ENCODE data around the gene PTCH1.

PTCH1 gene

GRCh38 chr9:95499847-95500246 is 16.9 kb downstream of the PTCH1 start:
- no peaks in the 10 kb centered on the region for H3K9me3 ChIP-seq
- no peak overlapping the region for H3K27ac ChIP-seq
- peaks cover 98% of the 10 kb centered on the region for H3K27me3 ChIP-seq
- H3K36me3 ChIP-seq: no peaks in the 10 kb centered on the region
- TF ChIP-seq, protein P1, sequence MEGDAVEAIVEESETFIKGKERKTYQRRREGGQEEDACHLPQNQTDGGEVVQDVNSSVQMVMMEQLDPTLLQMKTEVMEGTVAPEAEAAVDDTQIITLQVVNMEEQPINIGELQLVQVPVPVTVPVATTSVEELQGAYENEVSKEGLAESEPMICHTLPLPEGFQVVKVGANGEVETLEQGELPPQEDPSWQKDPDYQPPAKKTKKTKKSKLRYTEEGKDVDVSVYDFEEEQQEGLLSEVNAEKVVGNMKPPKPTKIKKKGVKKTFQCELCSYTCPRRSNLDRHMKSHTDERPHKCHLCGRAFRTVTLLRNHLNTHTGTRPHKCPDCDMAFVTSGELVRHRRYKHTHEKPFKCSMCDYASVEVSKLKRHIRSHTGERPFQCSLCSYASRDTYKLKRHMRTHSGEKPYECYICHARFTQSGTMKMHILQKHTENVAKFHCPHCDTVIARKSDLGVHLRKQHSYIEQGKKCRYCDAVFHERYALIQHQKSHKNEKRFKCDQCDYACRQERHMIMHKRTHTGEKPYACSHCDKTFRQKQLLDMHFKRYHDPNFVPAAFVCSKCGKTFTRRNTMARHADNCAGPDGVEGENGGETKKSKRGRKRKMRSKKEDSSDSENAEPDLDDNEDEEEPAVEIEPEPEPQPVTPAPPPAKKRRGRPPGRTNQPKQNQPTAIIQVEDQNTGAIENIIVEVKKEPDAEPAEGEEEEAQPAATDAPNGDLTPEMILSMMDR (IDR thresholded peaks at IDR 0.05): no peak
- H3K4me3 ChIP-seq (ENCODE audit: low read depth in 1 of 2, low read length in 1 of 2): no peak overlapping the region
- no peaks in the 10 kb centered on the region for H3K4me1 ChIP-seq (ENCODE audit: control insufficient read depth in 1 of 2, insufficient read depth in 1 of 2, low read depth in 1 of 2, low read length in 1 of 2)

- Histone ChIP-seq H3K4me3 (ENCODE audit: low read depth in 1 of 2, low read length in 1 of 2) (no peak overlapping the region), H3K27ac (no peak overlapping the region), H3K36me3 (no peaks in the 10 kb centered on the region), H3K9me3 (no peaks in the 10 kb centered on the region), H3K27me3 (peaks cover 98% of the 10 kb centered on the region), H3K4me1 (ENCODE audit: control insufficient read depth in 1 of 2, insufficient read depth in 1 of 2, low read depth in 1 of 2, low read length in 1 of 2) (no peaks in the 10 kb centered on the region)
- TF ChIP-seq, protein P1 (IDR thresholded peaks at IDR 0.05): no peak
These were observed 17.6 kb downstream of the PTCH1 start for GRCh38 chr9:95499046-95499676.

- Histone ChIP-seq H3K9me3 (no peaks in the 10 kb centered on the region), H3K27ac (no peak overlapping the region), H3K4me3 (ENCODE audit: low read depth in 1 of 2, low read length in 1 of 2) (no peak overlapping the region), H3K27me3 (peaks cover 100% of the 10 kb centered on the region), H3K4me1 (ENCODE audit: control insufficient read depth in 1 of 2, insufficient read depth in 1 of 2, low read depth in 1 of 2, low read length in 1 of 2) (no peaks in the 10 kb centered on the region), H3K36me3 (no peaks in the 10 kb centered on the region)
- TF ChIP-seq, protein P1 (IDR thresholded peaks at IDR 0.05): no peak
These were observed 18.1 kb downstream of the PTCH1 start for GRCh38 chr9:95498641-95499040.

DNA sequence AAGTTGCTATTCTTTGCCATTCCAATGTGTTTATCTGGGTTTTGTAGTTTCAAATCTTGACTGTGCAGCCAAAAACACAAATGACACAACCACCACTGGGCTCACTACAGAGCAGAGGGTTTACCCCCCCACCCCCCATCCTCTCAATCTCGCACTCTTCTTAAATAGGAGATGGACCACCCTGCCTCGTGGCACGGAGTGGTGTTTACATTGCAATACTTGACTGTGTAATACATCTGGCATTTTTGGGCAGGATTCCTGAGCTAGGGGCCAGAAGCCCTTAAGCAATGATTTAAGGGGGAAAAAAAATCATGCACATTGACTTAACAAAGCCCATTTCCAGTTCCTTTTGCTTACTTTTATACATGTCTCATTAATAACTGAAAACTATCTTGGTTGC is 19.0 kb downstream of the PTCH1 start:
- TF ChIP-seq, protein P1 (IDR thresholded peaks at IDR 0.05): no peak
- no peaks in the 10 kb centered on the region for H3K4me1 ChIP-seq (ENCODE audit: control insufficient read depth in 1 of 2, insufficient read depth in 1 of 2, low read depth in 1 of 2, low read length in 1 of 2)
- H3K4me3 ChIP-seq (ENCODE audit: low read depth in 1 of 2, low read length in 1 of 2): no peak overlapping the region
- H3K27ac ChIP-seq: no peak overlapping the region
- H3K27me3 ChIP-seq: peaks cover 100% of the 10 kb centered on the region
- H3K9me3 ChIP-seq: no peaks in the 10 kb centered on the region
- no peaks in the 10 kb centered on the region for H3K36me3 ChIP-seq

DNA sequence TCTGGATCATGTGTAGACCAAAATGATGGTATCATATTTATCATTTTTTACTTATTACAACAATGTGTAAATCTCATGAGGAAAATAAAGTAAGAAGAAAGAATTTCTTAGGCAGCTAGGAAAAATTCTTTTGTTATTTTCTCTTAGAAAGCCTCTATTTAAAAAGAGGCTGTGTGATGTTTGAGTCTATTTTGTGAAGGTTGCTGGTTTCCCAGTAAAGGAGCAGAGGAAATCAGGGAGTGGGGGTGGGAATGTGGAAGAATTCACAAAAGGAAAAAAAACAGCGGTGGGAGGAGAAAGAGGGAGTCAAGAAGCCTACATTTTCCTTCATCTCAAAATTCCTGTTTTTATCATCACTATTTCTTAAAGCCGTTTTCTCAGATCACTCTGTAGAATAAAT is 20.1 kb downstream of the PTCH1 start:
- no peaks in the 10 kb centered on the region for H3K4me1 ChIP-seq (ENCODE audit: control insufficient read depth in 1 of 2, insufficient read depth in 1 of 2, low read depth in 1 of 2, low read length in 1 of 2)
- peaks cover 98% of the 10 kb centered on the region for H3K27me3 ChIP-seq
- H3K27ac ChIP-seq: no peak overlapping the region
- TF ChIP-seq, protein P1 (IDR thresholded peaks at IDR 0.05): no peak
- no peak overlapping the region for H3K4me3 ChIP-seq (ENCODE audit: low read depth in 1 of 2, low read length in 1 of 2)
- H3K36me3 ChIP-seq: no peaks in the 10 kb centered on the region
- no peaks in the 10 kb centered on the region for H3K9me3 ChIP-seq

Measured in neutrophil (primary cell).